Astrocyte of the spinal cord (primary cell): ENCODE measurements around the gene LRRC8D.

Experiments used
- DNase-seq: peaks from one replicate; pipeline ENCODE4 v3.0.0; 2011; ENCODE audit warnings: low read depth, low spot score
- H3K4me3 ChIP-seq: 2 replicates; pipeline ENCODE4 v1.5.1; 2011; ENCODE audit warnings: low read depth, mild to moderate bottlenecking, low read length, moderate library complexity
- in situ Hi-C: cut with HindIII; loops from 2 replicates; pipeline ENCODE4 v1.10.0; 2017; ENCODE audit warnings: low sequenced_read_pairs
- TF ChIP-seq, protein P1 (sequence below): IDR thresholded peaks from 2 replicates; pipeline ENCODE4 v1.5.1; 2012; ENCODE audit warnings: low read depth, mild to moderate bottlenecking, low read length, inconsistent platforms

Gene LRRC8D

DNA sequence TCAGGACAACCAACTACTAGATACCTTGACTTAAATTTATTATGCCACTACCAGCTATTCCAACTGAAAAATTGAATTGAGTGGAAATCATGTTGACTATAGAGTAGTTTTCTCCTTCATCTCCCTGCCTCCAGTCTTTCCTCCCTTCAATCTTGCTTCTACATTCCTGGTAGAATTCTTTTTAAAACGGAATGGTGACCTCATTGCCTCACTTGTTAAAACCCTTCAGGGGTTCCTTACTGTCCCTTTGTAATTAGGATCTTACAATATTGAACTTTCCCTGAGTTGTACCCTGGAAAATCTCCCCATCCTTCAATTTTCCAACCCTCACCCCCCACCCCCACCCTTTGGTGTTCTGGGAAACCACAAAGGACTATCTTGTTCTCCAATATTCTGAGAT, 91.2 kb downstream of the LRRC8D start:
- in situ Hi-C loops = no loop called here
- TF ChIP-seq, protein P1, sequence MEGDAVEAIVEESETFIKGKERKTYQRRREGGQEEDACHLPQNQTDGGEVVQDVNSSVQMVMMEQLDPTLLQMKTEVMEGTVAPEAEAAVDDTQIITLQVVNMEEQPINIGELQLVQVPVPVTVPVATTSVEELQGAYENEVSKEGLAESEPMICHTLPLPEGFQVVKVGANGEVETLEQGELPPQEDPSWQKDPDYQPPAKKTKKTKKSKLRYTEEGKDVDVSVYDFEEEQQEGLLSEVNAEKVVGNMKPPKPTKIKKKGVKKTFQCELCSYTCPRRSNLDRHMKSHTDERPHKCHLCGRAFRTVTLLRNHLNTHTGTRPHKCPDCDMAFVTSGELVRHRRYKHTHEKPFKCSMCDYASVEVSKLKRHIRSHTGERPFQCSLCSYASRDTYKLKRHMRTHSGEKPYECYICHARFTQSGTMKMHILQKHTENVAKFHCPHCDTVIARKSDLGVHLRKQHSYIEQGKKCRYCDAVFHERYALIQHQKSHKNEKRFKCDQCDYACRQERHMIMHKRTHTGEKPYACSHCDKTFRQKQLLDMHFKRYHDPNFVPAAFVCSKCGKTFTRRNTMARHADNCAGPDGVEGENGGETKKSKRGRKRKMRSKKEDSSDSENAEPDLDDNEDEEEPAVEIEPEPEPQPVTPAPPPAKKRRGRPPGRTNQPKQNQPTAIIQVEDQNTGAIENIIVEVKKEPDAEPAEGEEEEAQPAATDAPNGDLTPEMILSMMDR = no peak
- DNase-seq = no peak
- H3K4me3 ChIP-seq = no peak overlapping the region

DNA sequence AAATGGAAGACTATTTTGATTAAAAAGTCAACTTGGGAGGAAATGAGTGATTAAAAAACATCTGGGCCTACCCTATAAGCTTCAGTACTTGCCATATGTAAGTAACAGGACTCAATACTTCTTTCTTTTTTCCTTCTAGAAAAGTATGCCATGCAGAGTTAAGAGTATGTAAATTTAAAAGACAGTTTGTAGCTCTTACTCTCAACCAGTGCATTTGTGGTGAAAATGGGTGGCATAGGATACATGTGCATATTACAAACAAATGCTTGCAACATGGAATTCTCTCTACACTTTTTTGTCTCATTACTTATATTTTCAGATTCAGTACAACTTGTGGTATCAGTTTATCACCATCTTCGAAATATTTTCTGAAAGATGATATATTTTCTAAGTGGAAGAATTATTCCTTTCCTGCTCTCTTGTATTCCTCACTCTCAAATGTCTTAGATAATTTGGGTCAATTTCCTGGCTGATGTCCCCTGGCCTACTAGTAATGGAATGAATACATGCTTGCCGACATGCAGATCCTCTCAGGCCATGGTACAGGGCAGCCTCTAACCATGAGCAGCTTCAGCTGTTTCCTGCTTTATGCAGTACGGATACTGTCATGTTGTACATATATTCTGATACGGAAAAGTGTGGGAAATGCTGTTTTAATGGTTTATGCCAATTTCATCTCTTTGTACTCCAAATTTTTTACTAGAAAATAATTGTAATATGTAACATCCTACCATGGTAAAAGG, 92.7 kb downstream of the LRRC8D start:
- H3K4me3 ChIP-seq = no peak overlapping the region
- no peak for DNase-seq
- in situ Hi-C loops = no loop called here
- TF ChIP-seq, protein P1 = no peak

DNA sequence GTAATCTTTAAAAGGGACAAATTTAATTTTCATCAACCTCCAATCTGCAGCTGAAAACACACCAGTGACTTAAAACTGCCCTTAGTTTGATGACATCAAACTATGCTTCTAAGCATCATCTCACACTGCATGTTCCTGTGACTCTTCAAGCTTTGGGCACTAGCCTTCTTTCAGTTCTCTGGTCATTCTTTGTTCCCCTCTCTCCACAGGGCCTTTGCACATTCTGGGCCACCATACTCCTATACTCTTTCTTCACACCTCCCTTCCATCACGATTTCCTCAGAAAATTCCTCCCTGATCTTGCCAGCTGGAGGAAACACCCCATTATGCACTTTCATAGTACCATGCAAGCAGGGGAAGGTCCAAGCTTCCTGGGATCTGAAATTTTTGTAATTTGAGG, 96.5 kb downstream of the LRRC8D start:
- DNase-seq = no peak
- H3K4me3 ChIP-seq = no peak overlapping the region
- TF ChIP-seq, protein P1 = no peak
- in situ Hi-C loops = no loop called here

GRCh38 chr1:89918127-89918793, 97.4 kb downstream of the LRRC8D start:
- in situ Hi-C loops = no loop called here
- TF ChIP-seq, protein P1 = no peak
- H3K4me3 ChIP-seq = no peak overlapping the region
- DNase-seq = no peak

GRCh38 chr1:89918794-89919155, 97.9 kb downstream of the LRRC8D start:
- in situ Hi-C loops = no loop called here
- no peak for DNase-seq
- TF ChIP-seq, protein P1 = no peak
- no peak overlapping the region for H3K4me3 ChIP-seq

DNA sequence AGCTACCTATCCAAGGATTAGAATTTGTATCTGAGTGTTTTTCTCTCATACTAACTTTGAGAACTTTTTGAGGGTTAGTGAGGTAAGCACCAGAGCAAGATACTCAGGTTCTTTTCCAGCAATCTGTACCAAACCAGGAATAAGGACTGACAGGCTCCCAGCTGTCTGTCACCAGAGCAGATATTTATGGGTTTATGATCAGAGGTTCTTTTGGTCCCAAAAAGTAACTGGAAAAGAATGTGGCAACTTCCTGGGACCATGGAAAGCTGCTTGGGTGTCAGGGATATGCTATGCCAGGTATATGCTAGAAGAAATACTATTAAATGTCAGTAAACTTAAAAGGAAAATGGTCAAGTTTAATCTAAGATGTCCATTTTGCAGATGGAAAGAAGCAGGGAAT, 98.3 kb downstream of the LRRC8D start:
- in situ Hi-C loops = no loop called here
- no peak for DNase-seq
- TF ChIP-seq, protein P1 = no peak
- no peak overlapping the region for H3K4me3 ChIP-seq
